Activated T-cell treated with anti-CD3 and anti-CD28 coated beads for 48 hours (primary cell): ENCODE results near the gene GTF2E1.
A peak's percentile ranks its signal among the peaks of the same experiment; 100 is the strongest.
"Not testable (repeated sequence)": the region's sequence is repeated elsewhere in the genome, so short reads cannot be mapped to it uniquely, and the experiment has no call there.

ENCODE experiments used
- DNase-seq: peaks from one replicate; pipeline ENCODE4 v3.0.0-alpha.2; 2020; ENCODE audit warnings: low read depth

The GTF2E1 gene

GRCh38 chr3:120756061-120756460 lies 13.5 kb downstream of the GTF2E1 start:
- no peak for DNase-seq

- not testable (repeated sequence) for DNase-seq
Observed at GRCh38 chr3:120758551-120758950, 16.0 kb downstream of the GTF2E1 start.

GRCh38 chr3:120762615-120763014 lies 20.1 kb downstream of the GTF2E1 start:
- DNase-seq, result no peak

GRCh38 chr3:120763601-120764000 lies 21.1 kb downstream of the GTF2E1 start:
- DNase-seq, result no peak

GRCh38 chr3:120764206-120764605 lies 21.7 kb downstream of the GTF2E1 start:
- DNase-seq, result no peak

- DNase-seq, result no peak
Observed at GRCh38 chr3:120765830-120766493, 23.4 kb downstream of the GTF2E1 start.

- no peak for DNase-seq
Observed at GRCh38 chr3:120766576-120766975, 24.0 kb downstream of the GTF2E1 start.

GRCh38 chr3:120767106-120767505 lies 24.6 kb downstream of the GTF2E1 start:
- no peak for DNase-seq

- DNase-seq, result no peak
Observed at GRCh38 chr3:120769436-120769835, 26.9 kb downstream of the GTF2E1 start.

- no peak for DNase-seq
Observed at GRCh38 chr3:120770891-120771290, 28.3 kb downstream of the GTF2E1 start.

GRCh38 chr3:120772081-120772480 lies 29.5 kb downstream of the GTF2E1 start:
- no peak for DNase-seq

- DNase-seq, result no peak
Observed at GRCh38 chr3:120773932-120774331, 31.4 kb downstream of the GTF2E1 start.

- no peak for DNase-seq
Observed at GRCh38 chr3:120775411-120775810, 32.9 kb downstream of the GTF2E1 start.

GRCh38 chr3:120778776-120779175 lies 36.2 kb downstream of the GTF2E1 start:
- DNase-seq, result no peak

GRCh38 chr3:120780977-120781376 lies 38.4 kb downstream of the GTF2E1 start:
- DNase-seq, result no peak

GRCh38 chr3:120785832-120786231 lies 43.3 kb downstream of the GTF2E1 start:
- not testable (repeated sequence) for DNase-seq

- DNase-seq, result no peak
Observed at GRCh38 chr3:120791010-120791409, 48.5 kb downstream of the GTF2E1 start.

- no peak for DNase-seq
Observed at GRCh38 chr3:120791913-120792312, 49.4 kb downstream of the GTF2E1 start.

GRCh38 chr3:120793601-120794000 lies 51.1 kb downstream of the GTF2E1 start:
- no peak for DNase-seq

GRCh38 chr3:120795017-120795648 lies 52.6 kb downstream of the GTF2E1 start:
- peak; percentile 71 for DNase-seq

- no peak for DNase-seq
Observed at GRCh38 chr3:120795959-120796358, 53.4 kb downstream of the GTF2E1 start.

GRCh38 chr3:120796976-120797375 lies 54.4 kb downstream of the GTF2E1 start:
- no peak for DNase-seq

GRCh38 chr3:120797857-120798256 lies 55.3 kb downstream of the GTF2E1 start:
- DNase-seq, result no peak

- no peak for DNase-seq
Observed at GRCh38 chr3:120798346-120798745, 55.8 kb downstream of the GTF2E1 start.
